Activated naive CD8-positive, alpha-beta T cell (primary cell): Measurements from ENCODE around the gene GJB6.

Experiments used
- H3K27ac Mint-ChIP-seq: one replicate; pipeline ENCODE4 v1.8.0; 2021; ENCODE audit warnings: mixed read lengths
- H3K27me3 Mint-ChIP-seq: one replicate; pipeline ENCODE4 v1.8.0; 2021; ENCODE audit warnings: mixed read lengths
- H3K36me3 Mint-ChIP-seq: one replicate; pipeline ENCODE4 v1.8.0; 2021; ENCODE audit warnings: mixed read lengths
- H3K4me1 Mint-ChIP-seq: one replicate; pipeline ENCODE4 v1.8.0; 2021; ENCODE audit warnings: low read depth, mixed read lengths
- H3K4me3 Mint-ChIP-seq: one replicate; pipeline ENCODE4 v1.8.0; 2021; ENCODE audit warnings: mild to moderate bottlenecking, mixed read lengths
- H3K9me3 Mint-ChIP-seq: one replicate; pipeline ENCODE4 v1.8.0; 2021; ENCODE audit warnings: low read depth, mixed read lengths

The GJB6 gene

GRCh38 chr13:20247403-20247802 lies 15.3 kb upstream of the GJB6 start:
- Mint-ChIP-seq H3K4me3 (no peak overlapping the region), H3K27ac (no peak overlapping the region), H3K27me3 (no peaks in the 10 kb centered on the region), H3K4me1 (peaks cover 8% of the 10 kb centered on the region), H3K36me3 (peaks cover 4% of the 10 kb centered on the region), H3K9me3 (no peaks in the 10 kb centered on the region)

- H3K9me3 Mint-ChIP-seq, result no peaks in the 10 kb centered on the region
- H3K27ac Mint-ChIP-seq, result no peak overlapping the region
- H3K36me3 Mint-ChIP-seq, result peaks cover 4% of the 10 kb centered on the region
Observed at GRCh38 chr13:20241593-20241992, 9.5 kb upstream of the GJB6 start.

GRCh38 chr13:20239748-20240147 lies 7.6 kb upstream of the GJB6 start:
- Mint-ChIP-seq H3K4me3 (no peak overlapping the region), H3K4me1 (peaks cover 8% of the 10 kb centered on the region), H3K27me3 (peaks cover 2% of the 10 kb centered on the region), H3K27ac (no peak overlapping the region), H3K9me3 (no peaks in the 10 kb centered on the region), H3K36me3 (peaks cover 4% of the 10 kb centered on the region)

More at GRCh38 chr13:20241593-20241992, 9.5 kb upstream of the GJB6 start:
- Mint-ChIP-seq H3K4me1 (peaks cover 8% of the 10 kb centered on the region), H3K27me3 (peaks cover 2% of the 10 kb centered on the region), H3K4me3 (no peak overlapping the region)

GRCh38 chr13:20232556-20233277 lies 598 bp upstream of the GJB6 start:
- no peaks in the 10 kb centered on the region for H3K9me3 Mint-ChIP-seq
- no peaks in the 10 kb centered on the region for H3K27me3 Mint-ChIP-seq
- H3K27ac Mint-ChIP-seq, result no peak overlapping the region
- peaks cover 16% of the 10 kb centered on the region for H3K4me1 Mint-ChIP-seq
- H3K36me3 Mint-ChIP-seq, result no peaks in the 10 kb centered on the region
- peak overlapping the region; percentile 27 for H3K4me3 Mint-ChIP-seq

GRCh38 chr13:20230913-20231838 lies 943 bp downstream of the GJB6 start:
- Mint-ChIP-seq H3K27me3 (no peaks in the 10 kb centered on the region), H3K27ac (peak overlapping the region; percentile 66), H3K36me3 (no peaks in the 10 kb centered on the region), H3K4me3 (peak overlapping the region; percentile 92), H3K4me1 (peaks cover 16% of the 10 kb centered on the region), H3K9me3 (no peaks in the 10 kb centered on the region)

GRCh38 chr13:20227730-20228129 lies 4.4 kb downstream of the GJB6 start:
- Mint-ChIP-seq H3K27me3 (no peaks in the 10 kb centered on the region), H3K27ac (no peak overlapping the region), H3K9me3 (no peaks in the 10 kb centered on the region), H3K4me3 (no peak overlapping the region), H3K36me3 (peaks cover 2% of the 10 kb centered on the region), H3K4me1 (peaks cover 16% of the 10 kb centered on the region)

- Mint-ChIP-seq H3K4me3 (no peak overlapping the region), H3K4me1 (peaks cover 16% of the 10 kb centered on the region), H3K27me3 (no peaks in the 10 kb centered on the region), H3K9me3 (no peaks in the 10 kb centered on the region), H3K27ac (no peak overlapping the region), H3K36me3 (peaks cover 2% of the 10 kb centered on the region)
Observed at GRCh38 chr13:20227288-20227687, 4.8 kb downstream of the GJB6 start.

- H3K27ac Mint-ChIP-seq, result no peak overlapping the region
- no peak overlapping the region for H3K4me3 Mint-ChIP-seq
- peaks cover 17% of the 10 kb centered on the region for H3K4me1 Mint-ChIP-seq
- H3K36me3 Mint-ChIP-seq, result peaks cover 2% of the 10 kb centered on the region
- no peaks in the 10 kb centered on the region for H3K27me3 Mint-ChIP-seq
- H3K9me3 Mint-ChIP-seq, result no peaks in the 10 kb centered on the region
Observed at GRCh38 chr13:20222553-20222952, 9.6 kb downstream of the GJB6 start.

GRCh38 chr13:20221772-20222171 lies 10.3 kb downstream of the GJB6 start:
- Mint-ChIP-seq H3K9me3 (no peaks in the 10 kb centered on the region), H3K4me1 (peaks cover 17% of the 10 kb centered on the region), H3K36me3 (peaks cover 2% of the 10 kb centered on the region), H3K27me3 (no peaks in the 10 kb centered on the region), H3K27ac (no peak overlapping the region), H3K4me3 (no peak overlapping the region)

GRCh38 chr13:20219577-20219976 lies 12.5 kb downstream of the GJB6 start:
- H3K4me1 Mint-ChIP-seq, result peaks cover 17% of the 10 kb centered on the region
- peak overlapping the region; percentile 74 for H3K27ac Mint-ChIP-seq
- H3K4me3 Mint-ChIP-seq, result peak overlapping the region; percentile 68
- no peaks in the 10 kb centered on the region for H3K27me3 Mint-ChIP-seq
- H3K9me3 Mint-ChIP-seq, result no peaks in the 10 kb centered on the region
- H3K36me3 Mint-ChIP-seq, result peaks cover 2% of the 10 kb centered on the region

GRCh38 chr13:20217168-20217567 lies 15.0 kb downstream of the GJB6 start:
- H3K36me3 Mint-ChIP-seq, result peaks cover 6% of the 10 kb centered on the region
- peaks cover 9% of the 10 kb centered on the region for H3K9me3 Mint-ChIP-seq
- no peak overlapping the region for H3K27ac Mint-ChIP-seq
- no peak overlapping the region for H3K4me3 Mint-ChIP-seq
- H3K27me3 Mint-ChIP-seq, result no peaks in the 10 kb centered on the region
- H3K4me1 Mint-ChIP-seq, result peaks cover 17% of the 10 kb centered on the region

- Mint-ChIP-seq H3K27ac (no peak overlapping the region), H3K4me3 (no peak overlapping the region), H3K36me3 (peaks cover 6% of the 10 kb centered on the region), H3K4me1 (peaks cover 1% of the 10 kb centered on the region), H3K9me3 (peaks cover 9% of the 10 kb centered on the region), H3K27me3 (peaks cover 4% of the 10 kb centered on the region)
Observed at GRCh38 chr13:20209948-20210347, 22.2 kb downstream of the GJB6 start.

- Mint-ChIP-seq H3K36me3 (peaks cover 2% of the 10 kb centered on the region), H3K27me3 (peaks cover 6% of the 10 kb centered on the region), H3K4me1 (peaks cover 1% of the 10 kb centered on the region), H3K27ac (no peak overlapping the region), H3K4me3 (no peak overlapping the region), H3K9me3 (peaks cover 3% of the 10 kb centered on the region)
Observed at GRCh38 chr13:20206698-20207235, 25.4 kb downstream of the GJB6 start.

GRCh38 chr13:20206065-20206697 lies 25.9 kb downstream of the GJB6 start:
- peaks cover 1% of the 10 kb centered on the region for H3K4me1 Mint-ChIP-seq
- H3K4me3 Mint-ChIP-seq, result no peak overlapping the region
- H3K27ac Mint-ChIP-seq, result no peak overlapping the region
- peaks cover 4% of the 10 kb centered on the region for H3K36me3 Mint-ChIP-seq
- peaks cover 5% of the 10 kb centered on the region for H3K9me3 Mint-ChIP-seq
- peaks cover 6% of the 10 kb centered on the region for H3K27me3 Mint-ChIP-seq

- Mint-ChIP-seq H3K27me3 (peaks cover 25% of the 10 kb centered on the region), H3K36me3 (peaks cover 6% of the 10 kb centered on the region), H3K4me3 (no peak overlapping the region), H3K4me1 (peaks cover 13% of the 10 kb centered on the region), H3K9me3 (peaks cover 5% of the 10 kb centered on the region), H3K27ac (no peak overlapping the region)
Observed at GRCh38 chr13:20198781-20199180, 33.3 kb downstream of the GJB6 start.
